Thyroid gland (tissue), 4 donors: ENCODE results near the gene RAB28. TPM values are rescaled to one million over a fixed set of nuclear protein-coding genes. Genes with fewer than 3 reads are reported as not detected.

ENCODE experiments used
- DNase-seq, 2 donors: peaks; one replicate each; pipeline ENCODE4 v3.0.0-alpha.2; 2019
- H3K27ac ChIP-seq, 3 donors: fragments of 200-600 bp; sonication (generic); 1 replicate in 2 of 3; 2 replicates in 1 of 3; pipeline ENCODE4 v1.5.1; 2016 to 2019; ENCODE audit warnings: mild to moderate bottlenecking in 1 of 3, moderate library complexity in 1 of 3
- H3K27me3 ChIP-seq: fragments of 200-600 bp; sonication (generic); one replicate; pipeline ENCODE4 v1.5.1; 2019
- H3K36me3 ChIP-seq, 2 donors: fragments of 200-600 bp; sonication (generic); one replicate each; pipeline ENCODE4 v1.5.1; 2016 to 2019
- H3K4me1 ChIP-seq, 2 donors: fragments of 200-600 bp; sonication (generic); one replicate each; pipeline ENCODE4 v1.5.1; 2017 to 2019
- H3K4me3 ChIP-seq, 3 donors: fragments of 200-600 bp; sonication (generic); replicated peaks in 1 of 3; 1 replicate in 2 of 3; 2 replicates in 1 of 3; pipeline ENCODE4 v1.5.1; 2016; ENCODE audit warnings: mild to moderate bottlenecking in 1 of 3
- H3K9me3 ChIP-seq: fragments of 200-600 bp; sonication (generic); one replicate; pipeline ENCODE4 v1.5.1; 2017
- POLR2A ChIP-seq, 2 donors: fragments of 450-650 bp; IDR thresholded peaks; one replicate each; pipeline ENCODE4 v1.6.1; 2017; ENCODE audit warnings: antibody characterized with exemption in 2 of 2, mild to moderate bottlenecking in 2 of 2, moderate library complexity in 1 of 2
- WGBS, 2 donors: methylation state at CpG; one replicate each; pipeline ENCODE4 v1.1.5; 2017; 5-methylcytosine and 5-hydroxymethylcytosine counted together
- intact Hi-C: fragments of 100-400 bp; cut with DNase I; formaldehyde crosslinking; loops from one replicate; pipeline ENCODE4 v1.15.1; 2023
- total RNA-seq, 4 donors: library from RNA; depleted of rRNA; stranded (reverse); fragments of >200 nt; gene quantifications; one replicate each; pipeline ENCODE4 v1.2.3, GENCODE V29; 2016
- TF ChIP-seq, protein P1 (sequence below), 6 experiments: fragments of 200-600 bp in 3 of 6; fragments of 450-650 bp in 3 of 6; sonication (generic) in 3 of 6; IDR thresholded peaks; one replicate each; pipeline ENCODE4 v1.5.1; 2016 to 2019; ENCODE audit warnings: antibody characterized with exemption in 6 of 6, mild to moderate bottlenecking in 2 of 6, inconsistent platforms in 1 of 6, moderate library complexity in 1 of 6

RAB28 gene
- total RNA-seq, 4 donors from 2014 or later, result 25.1 to 30.0 (median 25.4) TPM

GRCh38 chr4:13470379-13470778 is 13.8 kb downstream of the RAB28 start:
- H3K27me3 ChIP-seq, result no peaks in the 10 kb centered on the region
- intact Hi-C loops, result no loop called here
- H3K36me3 ChIP-seq, result no peaks in the 10 kb centered on the region
- H3K27ac ChIP-seq, result no peak overlapping the region
- peak; percentile 9 to 13 for DNase-seq
- H3K9me3 ChIP-seq, result no peaks in the 10 kb centered on the region
- no peak overlapping the region for H3K4me3 ChIP-seq
- TF ChIP-seq, protein P1, sequence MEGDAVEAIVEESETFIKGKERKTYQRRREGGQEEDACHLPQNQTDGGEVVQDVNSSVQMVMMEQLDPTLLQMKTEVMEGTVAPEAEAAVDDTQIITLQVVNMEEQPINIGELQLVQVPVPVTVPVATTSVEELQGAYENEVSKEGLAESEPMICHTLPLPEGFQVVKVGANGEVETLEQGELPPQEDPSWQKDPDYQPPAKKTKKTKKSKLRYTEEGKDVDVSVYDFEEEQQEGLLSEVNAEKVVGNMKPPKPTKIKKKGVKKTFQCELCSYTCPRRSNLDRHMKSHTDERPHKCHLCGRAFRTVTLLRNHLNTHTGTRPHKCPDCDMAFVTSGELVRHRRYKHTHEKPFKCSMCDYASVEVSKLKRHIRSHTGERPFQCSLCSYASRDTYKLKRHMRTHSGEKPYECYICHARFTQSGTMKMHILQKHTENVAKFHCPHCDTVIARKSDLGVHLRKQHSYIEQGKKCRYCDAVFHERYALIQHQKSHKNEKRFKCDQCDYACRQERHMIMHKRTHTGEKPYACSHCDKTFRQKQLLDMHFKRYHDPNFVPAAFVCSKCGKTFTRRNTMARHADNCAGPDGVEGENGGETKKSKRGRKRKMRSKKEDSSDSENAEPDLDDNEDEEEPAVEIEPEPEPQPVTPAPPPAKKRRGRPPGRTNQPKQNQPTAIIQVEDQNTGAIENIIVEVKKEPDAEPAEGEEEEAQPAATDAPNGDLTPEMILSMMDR (IDR thresholded peaks at IDR 0.05), result no peak
- TF ChIP-seq POLR2A (IDR thresholded peaks at IDR 0.05), result no peak
- H3K4me1 ChIP-seq, result no peaks in the 10 kb centered on the region

DNA sequence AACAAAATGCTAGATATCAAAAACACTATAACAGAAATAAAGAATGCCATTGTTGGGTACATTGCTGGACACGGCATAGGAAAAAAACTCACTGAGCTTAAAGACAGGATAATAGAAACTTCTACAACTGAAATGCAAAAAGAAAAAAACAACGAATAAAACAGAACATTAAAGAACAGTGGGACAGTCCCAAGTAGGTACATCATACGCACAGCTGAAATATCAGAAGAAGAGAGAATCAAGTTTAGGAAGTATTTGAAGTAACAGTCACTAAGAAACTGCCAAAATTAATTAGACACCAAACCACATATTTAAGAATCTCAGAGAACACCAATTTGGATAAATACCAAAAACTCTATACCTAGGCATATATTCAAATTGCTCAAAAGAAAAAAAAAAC is 19.2 kb downstream of the RAB28 start:
- DNase-seq, result no peak
- Histone ChIP-seq H3K4me3 (no peak overlapping the region), H3K27me3 (no peaks in the 10 kb centered on the region), H3K9me3 (no peaks in the 10 kb centered on the region), H3K4me1 (no peaks in the 10 kb centered on the region), H3K27ac (no peak overlapping the region), H3K36me3 (no peaks in the 10 kb centered on the region)
- 94 to 96% methylated on average over 3 of the region's 3 CpGs for WGBS, 2 donors
- TF ChIP-seq, protein P1 (IDR thresholded peaks at IDR 0.05), result no peak
- TF ChIP-seq POLR2A (IDR thresholded peaks at IDR 0.05), result no peak
- intact Hi-C loops, result no loop called here

DNA sequence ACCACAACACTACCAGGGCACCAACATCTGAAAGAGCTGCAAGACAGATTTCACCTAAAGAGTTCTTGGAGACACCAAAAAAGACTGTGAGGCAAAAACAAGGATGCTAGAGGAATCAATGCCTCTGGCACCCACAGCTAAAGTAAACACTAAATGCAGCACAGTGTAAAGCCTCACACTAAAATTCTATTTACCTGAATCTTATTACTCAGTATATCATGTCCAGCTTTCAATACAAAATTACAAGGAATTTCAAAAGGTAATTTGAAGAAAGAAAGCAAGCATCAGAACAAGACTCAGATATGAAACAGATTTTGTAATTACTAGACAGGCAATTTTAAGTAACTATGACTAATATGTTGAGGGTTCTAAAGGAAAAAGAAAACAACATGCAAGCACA is 19.6 kb downstream of the RAB28 start:
- no peak for DNase-seq
- Histone ChIP-seq H3K4me1 (no peaks in the 10 kb centered on the region), H3K4me3 (no peak overlapping the region), H3K36me3 (no peaks in the 10 kb centered on the region), H3K27ac (no peak overlapping the region), H3K9me3 (no peaks in the 10 kb centered on the region), H3K27me3 (no peaks in the 10 kb centered on the region)
- TF ChIP-seq POLR2A (IDR thresholded peaks at IDR 0.05), result no peak
- TF ChIP-seq, protein P1 (IDR thresholded peaks at IDR 0.05), result no peak
- intact Hi-C loops, result no loop called here

DNA sequence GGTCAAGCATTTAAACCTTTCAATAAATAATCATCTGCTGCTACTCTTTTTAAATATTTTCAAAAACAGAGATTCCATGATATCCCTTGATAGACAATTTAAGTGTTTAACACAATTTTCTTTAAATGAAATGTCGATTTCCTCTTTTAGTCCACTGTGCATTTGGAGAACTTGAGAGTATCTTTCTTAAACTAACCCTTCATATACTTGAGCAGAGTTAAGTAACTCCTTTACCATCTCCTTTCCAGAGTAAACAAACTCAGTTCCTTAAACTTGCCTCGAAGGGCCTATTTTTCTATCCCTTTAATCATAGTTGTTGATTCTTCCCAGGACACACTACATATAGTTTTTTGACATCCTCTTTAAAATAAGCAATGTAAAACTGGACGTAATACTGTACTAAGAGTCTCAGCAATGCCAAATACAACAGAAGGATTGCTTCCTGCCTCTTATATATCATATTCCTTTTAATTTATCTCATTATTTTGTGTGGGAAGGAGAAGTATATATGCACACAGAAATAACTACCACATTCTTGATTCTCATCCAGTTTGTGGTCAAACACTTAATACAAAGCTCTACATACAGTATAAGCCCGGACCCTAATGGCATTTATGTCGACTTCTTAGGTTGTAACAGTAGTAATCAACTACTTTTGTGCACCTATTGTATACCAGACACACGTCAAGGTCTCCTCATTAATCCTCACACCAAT is 22.8 kb downstream of the RAB28 start:
- no peaks in the 10 kb centered on the region for H3K4me1 ChIP-seq
- no peak overlapping the region for H3K27ac ChIP-seq
- H3K9me3 ChIP-seq, result no peaks in the 10 kb centered on the region
- DNase-seq, result no peak
- no peak overlapping the region for H3K4me3 ChIP-seq
- no peaks in the 10 kb centered on the region for H3K36me3 ChIP-seq
- WGBS, 2 donors, result 73 to 75% methylated on average over 6 of the region's 6 CpGs
- TF ChIP-seq, protein P1 (IDR thresholded peaks at IDR 0.05), result no peak
- TF ChIP-seq POLR2A (IDR thresholded peaks at IDR 0.05), result no peak
- H3K27me3 ChIP-seq, result no peaks in the 10 kb centered on the region
- intact Hi-C loops, result no loop called here

DNA sequence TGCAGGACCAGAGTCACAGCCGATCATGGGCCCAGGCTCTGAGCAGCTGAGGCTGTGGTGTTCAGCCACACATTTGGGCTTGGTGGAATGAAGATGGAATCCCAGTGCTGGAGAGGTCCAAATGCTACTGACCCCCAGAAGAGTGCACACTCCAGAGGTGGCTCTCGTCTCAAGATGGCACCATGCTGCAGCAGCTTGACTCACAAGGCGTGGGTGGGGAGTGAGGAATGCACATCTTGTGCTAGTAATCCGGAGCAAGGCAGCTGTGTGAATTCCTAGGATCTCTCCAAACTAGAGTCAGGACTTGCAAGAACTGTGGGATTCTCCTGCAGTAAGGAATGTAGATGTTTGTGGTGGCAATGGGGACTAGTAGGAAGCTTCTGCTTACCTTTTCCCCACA is 28.7 kb downstream of the RAB28 start:
- intact Hi-C loops, result no loop called here
- Histone ChIP-seq H3K27me3 (no peaks in the 10 kb centered on the region), H3K4me1 (no peaks in the 10 kb centered on the region), H3K36me3 (peaks cover 5 to 13% of the 10 kb centered on the region in 2 donors), H3K4me3 (no peak overlapping the region), H3K27ac (no peak overlapping the region), H3K9me3 (no peaks in the 10 kb centered on the region)
- DNase-seq, result no peak
- TF ChIP-seq POLR2A (IDR thresholded peaks at IDR 0.05), result no peak
- TF ChIP-seq, protein P1 (IDR thresholded peaks at IDR 0.05), result no peak
- 92 to 100% methylated on average over 3 to 4 of the region's 4 CpGs for WGBS, 2 donors
